HepG2 (cell line): ENCODE measurements around the gene LAP3. TPM values are rescaled to one million over a fixed set of nuclear protein-coding genes. Genes with fewer than 3 reads are reported as not detected.

ENCODE experiments used
- BORCS8-MEF2B ChIP-seq: sonication (generic); formaldehyde crosslinking; IDR thresholded peaks from 2 replicates; pipeline ENCODE4 v1.8.0; 2022; ENCODE audit warnings: mild to moderate bottlenecking, missing genetic modification reagents
- DPF2 ChIP-seq: sonication (generic); formaldehyde crosslinking; IDR thresholded peaks from 2 replicates; pipeline ENCODE4 v1.4.0; 2020; ENCODE audit warnings: mild to moderate bottlenecking, low read depth, missing genetic modification reagents, borderline replicate concordance
- HMG20A ChIP-seq: IDR thresholded peaks from 2 replicates; pipeline ENCODE4 v1.6.1; 2016; ENCODE audit warnings: borderline replicate concordance
- IRX3 ChIP-seq: sonication (generic); formaldehyde crosslinking; IDR thresholded peaks from 2 replicates; pipeline ENCODE4 v1.8.1; 2023; ENCODE audit warnings: mild to moderate bottlenecking, low read depth, missing genetic modification reagents, borderline replicate concordance
- KDM4B ChIP-seq: sonication (generic); formaldehyde crosslinking; IDR thresholded peaks from 2 replicates; pipeline ENCODE4 v1.4.0; 2020; ENCODE audit warnings: missing genetic modification reagents
- KLF11 ChIP-seq: IDR thresholded peaks from 2 replicates; pipeline ENCODE4 v1.6.1; 2016; ENCODE audit warnings: missing compliant biosample characterization
- NCOR1 ChIP-seq: fragments of 200-600 bp; sonication (generic); IDR thresholded peaks from 2 replicates; pipeline ENCODE4 v1.7.0; 2017; ENCODE audit warnings: antibody characterized with exemption, low read length, borderline replicate concordance
- NFIC ChIP-seq: IDR thresholded peaks from 2 replicates; pipeline ENCODE4 v1.6.1; 2012; ENCODE audit warnings: mild to moderate bottlenecking, low read length, inconsistent platforms
- NKX3-1 ChIP-seq: sonication (generic); formaldehyde crosslinking; IDR thresholded peaks from 2 replicates; pipeline ENCODE4 v1.5.0; 2020; ENCODE audit warnings: missing genetic modification reagents
- PITX1 ChIP-seq: sonication (generic); formaldehyde crosslinking; IDR thresholded peaks from 2 replicates; pipeline ENCODE4 v1.5.1; 2020; ENCODE audit warnings: mild to moderate bottlenecking, missing genetic modification reagents
- PPARG ChIP-seq: conservative IDR thresholded peaks from 2 replicates; pipeline ENCODE4 v1.6.1; 2016; ENCODE audit warnings: missing biosample characterization, missing genetic modification reagents
- RORA ChIP-seq: sonication (generic); formaldehyde crosslinking; IDR thresholded peaks from 2 replicates; pipeline ENCODE4 v1.5.0; 2020; ENCODE audit warnings: mild to moderate bottlenecking, missing genetic modification reagents, moderate library complexity
- RXRB ChIP-seq: IDR thresholded peaks from 2 replicates; pipeline ENCODE4 v1.6.1; 2016; ENCODE audit warnings: borderline replicate concordance, missing genetic modification reagents, missing compliant biosample characterization
- SOX5 ChIP-seq: IDR thresholded peaks from 2 replicates; pipeline ENCODE4 v1.6.1; 2016; ENCODE audit warnings: borderline replicate concordance
- SRSF9 ChIP-seq: fragments of 200-400 bp; formaldehyde crosslinking; IDR thresholded peaks from 2 replicates; pipeline ENCODE4 v1.6.1; 2018; ENCODE audit warnings: borderline replicate concordance, mild to moderate bottlenecking, low read depth, low read length; ENCODE audit not compliant: insufficient read depth, poor library complexity, severe bottlenecking
- TAF1 ChIP-seq: sonication (generic); formaldehyde crosslinking; IDR thresholded peaks from 2 replicates; pipeline ENCODE4 v1.4.0; 2020; ENCODE audit warnings: missing genetic modification reagents
- ZEB1 ChIP-seq: IDR thresholded peaks from 2 replicates; pipeline ENCODE4 v1.6.1; 2012; ENCODE audit warnings: mild to moderate bottlenecking, low read depth, inconsistent platforms; ENCODE audit not compliant: insufficient replicate concordance
- ZNF24 ChIP-seq: fragments of 450-650 bp; IDR thresholded peaks from 2 replicates; pipeline ENCODE4 v1.6.1; 2017; ENCODE audit warnings: antibody characterized with exemption, mild to moderate bottlenecking
- ZNF296 ChIP-seq: sonication (generic); formaldehyde crosslinking; conservative IDR thresholded peaks from 2 replicates; pipeline ENCODE4 v1.5.0; 2020; ENCODE audit warnings: mild to moderate bottlenecking, missing genetic modification reagents
- ZNF331 ChIP-seq: sonication (generic); formaldehyde crosslinking; IDR thresholded peaks from 2 replicates; pipeline ENCODE4 v1.4.0; 2020; ENCODE audit warnings: missing genetic modification reagents
- ZNF543 ChIP-seq: sonication (generic); formaldehyde crosslinking; IDR thresholded peaks from 2 replicates; pipeline ENCODE4 v1.4.0; 2020; ENCODE audit warnings: mild to moderate bottlenecking, missing genetic modification reagents
- ZNF547 ChIP-seq: sonication (generic); formaldehyde crosslinking; IDR thresholded peaks from 2 replicates; pipeline ENCODE4 v1.5.1; 2020; ENCODE audit warnings: mild to moderate bottlenecking, missing genetic modification reagents
- ZNF672 ChIP-seq: sonication (generic); formaldehyde crosslinking; IDR thresholded peaks from 2 replicates; pipeline ENCODE4 v1.8.1; 2022; ENCODE audit warnings: missing genetic modification reagents
- ZNF678 ChIP-seq: sonication (generic); formaldehyde crosslinking; IDR thresholded peaks from 2 replicates; pipeline ENCODE4 v1.4.0; 2020; ENCODE audit warnings: mild to moderate bottlenecking, missing genetic modification reagents
- polyA plus RNA-seq, 8 experiments: library from polyadenylated mRNA; depleted of rRNA in 3 of 8; stranded (reverse) in 7 of 8; unstranded in 1 of 8; fragments of >200 nt; fragmentation: Illumina TruSeq in 4 of 8; extraction: Trizol in 4 of 8; gene quantifications; 2 replicates each; pipeline versions ENCODE4 v1.2.1 to v1.2.3, GENCODE V29; 2011 to 2016; ENCODE audit warnings: low read depth in 4 of 8, missing spikeins in 1 of 8, mixed read lengths in 1 of 8; ENCODE audit not compliant: insufficient read depth in 1 of 8
- total RNA-seq, 5 experiments: library from RNA; depleted of rRNA; stranded (reverse); fragments of >200 nt; fragmentation: Illumina TruSeq; extraction: Trizol; gene quantifications; 2 replicates each; pipeline ENCODE4 v1.2.3, GENCODE V29; 2016; ENCODE audit warnings: low read depth in 1 of 5
- TF ChIP-seq, protein P1 (sequence below): sonication (generic); formaldehyde crosslinking; IDR thresholded peaks from 2 replicates; pipeline ENCODE4 v1.8.1; 2023; ENCODE audit warnings: missing genetic modification reagents, mild to moderate bottlenecking, borderline replicate concordance
- TF ChIP-seq, protein P2 (sequence below): sonication (generic); formaldehyde crosslinking; IDR thresholded peaks from 2 replicates; pipeline ENCODE4 v1.5.0; 2020; ENCODE audit warnings: missing genetic modification reagents
- TF ChIP-seq, protein P3 (sequence below): sonication (generic); formaldehyde crosslinking; IDR thresholded peaks from 2 replicates; pipeline ENCODE4 v1.5.0; 2020; ENCODE audit warnings: mild to moderate bottlenecking, missing genetic modification reagents
- TF ChIP-seq, protein P4 (sequence below): sonication (generic); formaldehyde crosslinking; IDR thresholded peaks from 2 replicates; pipeline ENCODE4 v1.4.0; 2020; ENCODE audit warnings: missing genetic modification reagents
- TF ChIP-seq, protein P5 (sequence below): sonication (generic); formaldehyde crosslinking; IDR thresholded peaks from 2 replicates; pipeline ENCODE4 v1.8.0; 2022; ENCODE audit warnings: mild to moderate bottlenecking, missing genetic modification reagents

The LAP3 gene
- total and polyA plus RNA-seq, 2 of the 13 experiments (the other 11 are each of a cell fraction or from before 2014, with no cell fraction given): 106 to 125 TPM

DNA sequence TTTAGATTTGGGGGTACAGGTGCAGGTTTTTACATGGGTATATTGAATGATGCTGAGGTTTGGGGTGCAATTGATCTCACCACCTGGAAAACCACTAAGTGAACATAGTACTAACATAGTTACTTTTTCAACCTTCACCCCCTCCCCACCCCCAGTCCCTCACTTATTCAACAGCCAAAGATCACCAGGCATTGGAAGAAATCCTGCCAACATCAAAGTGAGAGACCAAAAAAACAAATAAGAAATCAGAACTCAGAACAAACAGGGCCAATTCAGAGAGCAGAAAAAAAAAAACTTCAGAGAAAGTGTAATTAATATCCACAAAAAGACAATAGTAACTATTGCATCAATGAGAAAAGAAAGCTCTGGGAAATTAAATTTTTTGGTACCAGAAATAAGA is 20.5 kb upstream of the LAP3 start (continued):
- TF ChIP-seq, protein P1, sequence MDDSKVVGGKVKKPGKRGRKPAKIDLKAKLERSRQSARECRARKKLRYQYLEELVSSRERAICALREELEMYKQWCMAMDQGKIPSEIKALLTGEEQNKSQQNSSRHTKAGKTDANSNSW (CRISPR knock-in tag): no peak
- TF ChIP-seq, protein P2, sequence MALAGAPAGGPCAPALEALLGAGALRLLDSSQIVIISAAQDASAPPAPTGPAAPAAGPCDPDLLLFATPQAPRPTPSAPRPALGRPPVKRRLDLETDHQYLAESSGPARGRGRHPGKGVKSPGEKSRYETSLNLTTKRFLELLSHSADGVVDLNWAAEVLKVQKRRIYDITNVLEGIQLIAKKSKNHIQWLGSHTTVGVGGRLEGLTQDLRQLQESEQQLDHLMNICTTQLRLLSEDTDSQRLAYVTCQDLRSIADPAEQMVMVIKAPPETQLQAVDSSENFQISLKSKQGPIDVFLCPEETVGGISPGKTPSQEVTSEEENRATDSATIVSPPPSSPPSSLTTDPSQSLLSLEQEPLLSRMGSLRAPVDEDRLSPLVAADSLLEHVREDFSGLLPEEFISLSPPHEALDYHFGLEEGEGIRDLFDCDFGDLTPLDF: no peak
- TF ChIP-seq ZNF678 (CRISPR knock-in tag) (no peak), SOX5 (CRISPR knock-in tag) (peak; percentile 73; the same call in 1 of the 2 replicates), KLF11 (CRISPR knock-in tag) (no peak), HMG20A (peak; percentile 51; the same call in 1 of the 2 replicates), NFIC (peak; percentile 73; the same call in 1 of the 2 replicates), ZNF543 (CRISPR knock-in tag) (no peak), BORCS8-MEF2B (CRISPR knock-in tag) (no peak), TAF1 (no peak), ZNF672 (no peak), ZEB1 (no peak), NCOR1 (peak; percentile 81; the same call in 1 of the 2 replicates), NKX3-1 (CRISPR knock-in tag) (no peak), IRX3 (CRISPR knock-in tag) (no peak), ZNF296 (CRISPR knock-in tag) (no peak), RXRB (CRISPR knock-in tag) (no peak), ZNF24 (peak; percentile 79; the same call in 1 of the 2 replicates), PPARG (CRISPR knock-in tag) (0 out of 2 replicates have a peak, but pooled peaks have one; percentile 40), ZNF331 (CRISPR knock-in tag) (no peak), SRSF9 (no peak), ZNF547 (CRISPR knock-in tag) (no peak), RORA (CRISPR knock-in tag) (no peak), DPF2 (CRISPR knock-in tag) (no peak), PITX1 (peak; percentile 21; the same call in 1 of the 2 replicates), KDM4B (CRISPR knock-in tag) (no peak)
- TF ChIP-seq, protein P3, sequence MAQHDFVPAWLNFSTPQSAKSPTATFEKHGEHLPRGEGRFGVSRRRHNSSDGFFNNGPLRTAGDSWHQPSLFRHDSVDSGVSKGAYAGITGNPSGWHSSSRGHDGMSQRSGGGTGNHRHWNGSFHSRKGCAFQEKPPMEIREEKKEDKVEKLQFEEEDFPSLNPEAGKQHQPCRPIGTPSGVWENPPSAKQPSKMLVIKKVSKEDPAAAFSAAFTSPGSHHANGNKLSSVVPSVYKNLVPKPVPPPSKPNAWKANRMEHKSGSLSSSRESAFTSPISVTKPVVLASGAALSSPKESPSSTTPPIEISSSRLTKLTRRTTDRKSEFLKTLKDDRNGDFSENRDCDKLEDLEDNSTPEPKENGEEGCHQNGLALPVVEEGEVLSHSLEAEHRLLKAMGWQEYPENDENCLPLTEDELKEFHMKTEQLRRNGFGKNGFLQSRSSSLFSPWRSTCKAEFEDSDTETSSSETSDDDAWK (CRISPR knock-in tag): no peak
- TF ChIP-seq, protein P4, sequence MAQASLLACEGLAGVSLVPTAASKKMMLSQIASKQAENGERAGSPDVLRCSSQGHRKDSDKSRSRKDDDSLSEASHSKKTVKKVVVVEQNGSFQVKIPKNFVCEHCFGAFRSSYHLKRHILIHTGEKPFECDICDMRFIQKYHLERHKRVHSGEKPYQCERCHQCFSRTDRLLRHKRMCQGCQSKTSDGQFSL (CRISPR knock-in tag): no peak
- TF ChIP-seq, protein P5, sequence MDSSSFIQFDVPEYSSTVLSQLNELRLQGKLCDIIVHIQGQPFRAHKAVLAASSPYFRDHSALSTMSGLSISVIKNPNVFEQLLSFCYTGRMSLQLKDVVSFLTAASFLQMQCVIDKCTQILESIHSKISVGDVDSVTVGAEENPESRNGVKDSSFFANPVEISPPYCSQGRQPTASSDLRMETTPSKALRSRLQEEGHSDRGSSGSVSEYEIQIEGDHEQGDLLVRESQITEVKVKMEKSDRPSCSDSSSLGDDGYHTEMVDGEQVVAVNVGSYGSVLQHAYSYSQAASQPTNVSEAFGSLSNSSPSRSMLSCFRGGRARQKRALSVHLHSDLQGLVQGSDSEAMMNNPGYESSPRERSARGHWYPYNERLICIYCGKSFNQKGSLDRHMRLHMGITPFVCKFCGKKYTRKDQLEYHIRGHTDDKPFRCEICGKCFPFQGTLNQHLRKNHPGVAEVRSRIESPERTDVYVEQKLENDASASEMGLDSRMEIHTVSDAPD (CRISPR knock-in tag): no peak
